NT2/D1 (cell line): Measurements from ENCODE around the gene CPLANE2.

ENCODE experiments used
- DNase-seq: peaks from one replicate; pipeline ENCODE4 v3.0.0-alpha.2; 2011; ENCODE audit warnings: low read depth, low spot score
- H3K27me3 ChIP-seq: 2 replicates; pipeline ENCODE4 v1.6.0; 2011; ENCODE audit warnings: mild to moderate bottlenecking; ENCODE audit not compliant: insufficient read length, insufficient read depth
- H3K36me3 ChIP-seq: 2 replicates; pipeline ENCODE4 v1.6.1; 2011; ENCODE audit warnings: mild to moderate bottlenecking, low read length, mixed read lengths; ENCODE audit not compliant: insufficient read depth, insufficient read length
- H3K4me1 ChIP-seq: 2 replicates; pipeline ENCODE4 v1.5.1; 2011; ENCODE audit not compliant: insufficient read depth, insufficient read length
- H3K4me3 ChIP-seq: 2 replicates; pipeline ENCODE4 v1.5.1; 2011; ENCODE audit warnings: low read depth; ENCODE audit not compliant: insufficient read length
- H3K9ac ChIP-seq: 2 replicates; pipeline ENCODE4 v1.6.0; 2011; ENCODE audit warnings: low read depth; ENCODE audit not compliant: insufficient read length
- H3K9me3 ChIP-seq: 2 replicates; pipeline ENCODE4 v1.5.1; 2011; ENCODE audit warnings: mild to moderate bottlenecking, low read length; ENCODE audit not compliant: insufficient read depth
- SUZ12 ChIP-seq: IDR thresholded peaks from 2 replicates; pipeline ENCODE4 v1.6.1; 2011; ENCODE audit not compliant: insufficient read length, insufficient read depth; ENCODE audit errors: extremely low read depth
- YY1 ChIP-seq: IDR thresholded peaks from 2 replicates; pipeline ENCODE4 v1.6.1; 2011; ENCODE audit not compliant: insufficient read length, insufficient read depth
- ZNF274 ChIP-seq: IDR thresholded peaks from 2 replicates; pipeline ENCODE4 v1.6.1; 2011; ENCODE audit warnings: mild to moderate bottlenecking, low read depth, low read length

CPLANE2 gene

GRCh38 chr1:16183179-16183578 is 53.8 kb downstream of the CPLANE2 start:
- Histone ChIP-seq H3K4me1 (peaks cover 13% of the 10 kb centered on the region), H3K36me3 (no peaks in the 10 kb centered on the region)
- TF ChIP-seq ZNF274, result no peak
- TF ChIP-seq SUZ12, result no peak
- TF ChIP-seq YY1, result no peak

DNA sequence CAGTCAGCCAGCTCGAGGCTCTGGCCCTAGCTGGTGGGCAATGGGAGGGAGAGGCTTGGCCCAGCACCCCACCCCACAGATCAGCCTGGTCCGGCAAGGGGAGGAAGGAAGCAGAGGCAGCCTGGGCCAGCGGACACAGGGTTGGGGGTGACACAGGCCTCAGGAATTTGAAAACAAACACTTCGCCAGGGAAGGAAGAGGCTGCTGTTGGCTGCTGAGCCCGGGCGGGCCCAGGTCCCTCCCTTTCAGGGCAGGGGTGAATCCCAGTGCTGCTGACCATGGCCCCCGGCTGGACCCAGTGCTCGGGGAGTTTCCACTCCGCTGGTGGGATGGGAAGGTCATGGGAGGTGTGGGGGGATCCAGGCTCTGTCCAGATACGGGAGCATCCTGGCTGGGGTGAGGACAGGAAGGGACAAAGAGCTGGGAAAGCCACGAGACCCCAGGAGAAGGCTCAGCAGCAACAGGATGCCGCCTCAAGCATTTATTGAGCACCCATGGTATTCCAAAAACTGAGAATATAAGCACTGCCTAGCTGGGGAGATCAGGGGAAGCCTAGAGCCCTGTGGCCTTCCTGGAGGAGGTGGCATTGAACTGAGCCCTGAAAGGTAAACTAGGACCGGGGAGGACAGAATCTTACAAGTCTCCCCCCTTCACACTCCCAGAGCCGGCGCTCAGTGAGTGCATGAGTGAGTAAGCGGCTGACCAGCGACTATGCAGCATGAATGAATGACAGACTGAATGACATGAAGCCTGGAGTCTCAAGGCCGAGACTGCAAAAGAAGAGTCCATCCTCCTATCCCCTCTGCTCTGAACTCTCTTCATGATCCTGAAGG is 54.9 kb downstream of the CPLANE2 start:
- no peaks in the 10 kb centered on the region for H3K36me3 ChIP-seq
- peak overlapping the region; percentile 62 for H3K9ac ChIP-seq
- TF ChIP-seq YY1 (no peak), ZNF274 (no peak), SUZ12 (no peak)
- no peaks in the 10 kb centered on the region for H3K27me3 ChIP-seq
- peaks cover 13% of the 10 kb centered on the region for H3K4me1 ChIP-seq
- H3K4me3 ChIP-seq, result no peak overlapping the region
- no peaks in the 10 kb centered on the region for H3K9me3 ChIP-seq
- DNase-seq, result peak; percentile 79

More at GRCh38 chr1:16183179-16183578, 53.8 kb downstream of the CPLANE2 start:
- no peaks in the 10 kb centered on the region for H3K27me3 ChIP-seq
- H3K9me3 ChIP-seq, result no peaks in the 10 kb centered on the region
- no peak overlapping the region for H3K9ac ChIP-seq
- no peak overlapping the region for H3K4me3 ChIP-seq
- no peak for DNase-seq
